Spleen (tissue), 7 donors: ENCODE measurements around the gene PYHIN1.

ENCODE experiments used
- CTCF ChIP-seq, 11 experiments: fragments of 200-600 bp in 7 of 11; fragments of 450-650 bp in 4 of 11; sonication (generic) in 4 of 11; IDR thresholded peaks in 8 of 11; conservative IDR thresholded peaks in 3 of 11; 1 replicate in 7 of 11; 2 replicates in 4 of 11; pipeline versions ENCODE4 v1.4.0 to v1.8.0; 2016 to 2021; ENCODE audit warnings: antibody characterized with exemption in 11 of 11, inconsistent platforms in 4 of 11, mild to moderate bottlenecking in 1 of 11
- POLR2A ChIP-seq, 3 donors: fragments of 450-650 bp; IDR thresholded peaks; one replicate each; pipeline ENCODE4 v1.5.1; 2017; ENCODE audit warnings: antibody characterized with exemption in 3 of 3, mild to moderate bottlenecking in 1 of 3
- donor health status: DM: no; HTN: no; CAD: no; lungs with moderate emphysema.
- donor health status: DM: no; HTN: no; CAD: no.
- donor health status: DM: no; HTN: no; CAD: no.

GRCh38 chr1:159000625-159001024 lies 69.3 kb downstream of the PYHIN1 start:
- TF ChIP-seq POLR2A (IDR thresholded peaks at IDR 0.05) (no peak), CTCF (IDR thresholded peaks at IDR 0.05 in 8 of 11, conservative IDR thresholded peaks at IDR 0.05 in 3 of 11) (no peak)
